HUES64 (cell line): ENCODE data around the gene GPS1.
A peak's percentile ranks its signal among the peaks of the same experiment; 100 is the strongest.

Experiments
- H3K27ac ChIP-seq: 2 replicates; pipeline ENCODE4 v1.7.0; 2013; ENCODE audit warnings: low read depth, low read length, inconsistent platforms
- H3K27me3 ChIP-seq: 2 replicates; pipeline ENCODE4 v1.6.1; 2013; ENCODE audit warnings: mild to moderate bottlenecking, low read length; ENCODE audit not compliant: insufficient read depth
- H3K36me3 ChIP-seq: 2 replicates; pipeline ENCODE4 v1.6.1; 2013; ENCODE audit warnings: mild to moderate bottlenecking, low read length; ENCODE audit not compliant: insufficient read depth
- H3K4me1 ChIP-seq: 2 replicates; pipeline ENCODE4 v1.6.1; 2013; ENCODE audit warnings: mild to moderate bottlenecking, low read length, moderate library complexity; ENCODE audit not compliant: insufficient read depth
- H3K4me3 ChIP-seq: 2 replicates; pipeline ENCODE4 v1.5.1; 2013; ENCODE audit warnings: mild to moderate bottlenecking, low read length, moderate library complexity
- H3K9ac ChIP-seq: 2 replicates; pipeline ENCODE4 v1.6.1; 2013; ENCODE audit warnings: mild to moderate bottlenecking, low read depth, low read length
- H3K9me3 ChIP-seq: 2 replicates; pipeline ENCODE4 v1.6.1; 2013; ENCODE audit warnings: low read depth, low read length; ENCODE audit not compliant: insufficient read depth
- WGBS: fragments of 150-250, 120-280 bp; methylation state at CpG from one replicate; pipeline ENCODE4 v1.1.7; 2013; ENCODE audit warnings: missing lambda C conversion rate; 5-methylcytosine and 5-hydroxymethylcytosine counted together

The GPS1 gene

GRCh38 chr17:82029391-82029790, 22.3 kb upstream of the GPS1 start:
- no peak overlapping the region for H3K27ac ChIP-seq
- H3K9ac ChIP-seq: no peak overlapping the region
- no peak overlapping the region for H3K4me3 ChIP-seq
- H3K27me3 ChIP-seq: 0 out of 2 replicates have a peak, but pooled peaks cover under 1% of the 10 kb centered on the region
- WGBS: 94% methylated on average over 16 of the region's 16 CpGs
- no peaks in the 10 kb centered on the region for H3K9me3 ChIP-seq
- H3K4me1 ChIP-seq: 0 out of 2 replicates have a peak, but pooled peaks cover 5% of the 10 kb centered on the region
- no peaks in the 10 kb centered on the region for H3K36me3 ChIP-seq

GRCh38 chr17:82029990-82030469, 21.7 kb upstream of the GPS1 start:
- no peak overlapping the region for H3K27ac ChIP-seq
- 70% methylated on average over 31 of the region's 31 CpGs for whole genome bisulfite sequencing
- 0 out of 2 replicates have a peak, but pooled peaks cover 5% of the 10 kb centered on the region for H3K4me1 ChIP-seq
- no peak overlapping the region for H3K9ac ChIP-seq
- no peaks in the 10 kb centered on the region for H3K9me3 ChIP-seq
- H3K27me3 ChIP-seq: no peaks in the 10 kb centered on the region
- H3K4me3 ChIP-seq: peak overlapping the region; percentile 8; the same call in 1 of the 2 replicates
- H3K36me3 ChIP-seq: no peaks in the 10 kb centered on the region

DNA sequence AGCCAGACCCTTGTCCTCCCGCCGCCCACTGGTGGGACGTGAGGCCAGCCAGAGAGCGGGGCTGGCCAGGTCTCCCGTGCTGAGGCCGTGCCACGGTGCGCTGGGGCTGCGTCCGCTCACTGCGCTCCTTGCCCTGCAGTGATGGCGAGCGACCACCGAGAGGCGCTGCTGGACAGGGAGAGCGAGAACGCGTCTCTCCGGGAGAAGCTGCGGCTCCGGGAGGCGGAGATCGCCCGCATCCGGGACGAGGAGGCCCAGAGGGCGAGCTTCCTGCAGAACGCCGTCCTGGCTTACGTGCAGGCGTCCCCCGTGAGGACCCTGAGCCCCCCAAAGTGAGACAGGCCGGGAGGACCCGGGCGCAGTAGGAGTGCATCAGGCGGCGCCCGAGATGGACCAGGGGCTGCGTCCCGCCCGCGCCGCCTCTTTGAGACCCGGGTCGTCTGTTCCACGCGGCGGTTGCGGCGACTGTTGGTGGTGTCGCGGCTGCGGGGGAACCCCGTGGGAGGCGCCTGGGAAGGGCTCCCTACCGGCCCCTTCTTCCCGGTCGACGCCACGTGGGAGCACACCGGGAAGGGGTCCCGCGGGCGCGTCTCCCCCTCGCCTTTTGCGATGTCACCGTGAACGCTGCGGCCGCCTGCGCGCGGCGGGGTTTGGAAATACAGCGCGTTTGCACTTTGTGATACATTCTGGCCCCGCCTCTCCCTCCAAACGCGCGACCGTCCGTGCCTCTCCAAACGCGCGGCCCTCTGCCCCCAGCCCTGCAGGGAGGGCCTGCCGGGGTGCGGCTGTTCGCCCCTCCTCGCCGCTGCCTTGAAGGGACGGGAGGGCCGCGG, 21.0 kb upstream of the GPS1 start:
- Histone ChIP-seq H3K9ac (peak overlapping the region; percentile 65), H3K27ac (no peak overlapping the region), H3K4me3 (peak overlapping the region; percentile 60), H3K36me3 (no peaks in the 10 kb centered on the region), H3K27me3 (no peaks in the 10 kb centered on the region), H3K4me1 (0 out of 2 replicates have a peak, but pooled peaks cover 5% of the 10 kb centered on the region), H3K9me3 (no peaks in the 10 kb centered on the region)
- 1% methylated on average over 94 of the region's 94 CpGs for WGBS

DNA sequence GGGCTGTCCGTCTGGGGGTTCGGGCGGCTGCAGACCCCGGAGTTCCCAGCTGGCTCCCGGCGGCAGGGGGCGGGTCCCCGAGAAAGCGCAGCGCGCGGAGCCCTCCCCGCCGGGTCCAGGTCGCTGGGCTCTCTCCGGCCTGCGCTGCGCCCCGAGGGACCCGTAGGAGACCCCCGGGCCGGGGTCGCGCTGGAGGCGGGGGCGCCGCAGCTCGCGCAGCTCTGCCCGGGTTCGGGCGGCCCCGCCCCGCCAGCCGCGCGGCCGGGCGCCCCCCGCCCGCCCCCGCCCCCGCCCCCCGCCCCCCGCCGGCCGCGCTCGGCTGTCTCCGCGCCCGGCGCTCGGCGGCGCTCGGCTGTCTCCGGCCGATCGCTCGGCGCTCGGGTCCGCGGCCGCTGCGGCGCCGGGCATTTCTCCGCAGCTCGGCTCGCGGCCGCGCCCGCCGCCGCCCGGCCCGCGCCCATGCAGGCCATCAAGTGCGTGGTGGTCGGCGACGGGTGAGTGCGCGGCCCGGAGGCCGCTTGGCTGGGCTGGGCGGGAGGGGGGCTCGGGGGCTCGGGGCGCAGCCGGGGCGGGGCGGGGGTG, 20.3 kb upstream of the GPS1 start, which contains the start of gene RAC3:
Gene RAC3, plus strand, starts transcription at position 376 of the 582 bp plus-strand sequence. Its CDS starts 84 bp downstream, at position 460.
- H3K9ac ChIP-seq: peak within 1 kb of the TSS; percentile 66
- under 1% methylated on average over 76 of the region's 96 CpGs for WGBS
- H3K4me1 ChIP-seq: 0 out of 2 replicates have a peak, but pooled peaks cover 5% of the 10 kb centered on the region
- no peaks in the 10 kb centered on the region for H3K27me3 ChIP-seq
- H3K36me3 ChIP-seq: no peaks in the 10 kb centered on the region
- no peak within 1 kb of the TSS for H3K27ac ChIP-seq
- H3K4me3 ChIP-seq: peak within 1 kb of the TSS; percentile 77
- H3K9me3 ChIP-seq: no peaks in the 10 kb centered on the region

- WGBS: 8% methylated on average over 55 of the region's 59 CpGs
- Histone ChIP-seq H3K36me3 (no peaks in the 10 kb centered on the region), H3K27me3 (no peaks in the 10 kb centered on the region), H3K4me1 (0 out of 2 replicates have a peak, but pooled peaks cover 5% of the 10 kb centered on the region), H3K9me3 (no peaks in the 10 kb centered on the region), H3K9ac (peak overlapping the region; percentile 66), H3K27ac (no peak overlapping the region), H3K4me3 (peak overlapping the region; percentile 77)
Measured at GRCh38 chr17:82031885-82032627, 19.6 kb upstream of the GPS1 start.

DNA sequence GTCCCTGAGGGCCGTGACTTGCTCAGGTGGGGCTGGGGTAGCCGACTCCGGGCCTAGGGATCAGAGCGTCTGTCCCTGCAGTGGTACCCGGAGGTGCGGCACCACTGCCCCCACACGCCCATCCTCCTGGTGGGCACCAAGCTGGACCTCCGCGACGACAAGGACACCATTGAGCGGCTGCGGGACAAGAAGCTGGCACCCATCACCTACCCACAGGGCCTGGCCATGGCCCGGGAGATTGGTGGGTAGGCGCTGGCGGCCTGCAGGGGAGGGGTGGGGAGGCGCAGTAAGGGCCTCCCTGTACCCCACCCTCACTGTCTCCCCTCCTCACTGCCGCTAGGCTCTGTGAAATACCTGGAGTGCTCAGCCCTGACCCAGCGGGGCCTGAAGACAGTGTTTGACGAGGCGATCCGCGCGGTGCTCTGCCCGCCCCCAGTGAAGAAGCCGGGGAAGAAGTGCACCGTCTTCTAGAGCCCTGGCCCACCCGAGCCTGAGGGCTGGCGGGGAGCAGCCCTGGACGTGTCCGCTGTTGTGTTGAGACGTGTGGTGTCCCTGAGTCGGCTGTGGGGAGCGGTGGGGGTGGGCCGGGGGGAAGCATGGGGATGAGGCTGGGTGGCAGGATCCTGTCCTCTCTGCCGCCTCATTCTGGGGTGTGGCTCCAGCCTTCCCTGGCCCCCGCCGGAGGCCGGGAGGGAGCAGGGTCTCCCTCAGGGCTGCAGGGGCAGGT, 18.2 kb upstream of the GPS1 start:
- no peak overlapping the region for H3K27ac ChIP-seq
- H3K4me1 ChIP-seq: peaks cover 9% of the 10 kb centered on the region; the same call in 1 of the 2 replicates
- no peaks in the 10 kb centered on the region for H3K36me3 ChIP-seq
- no peaks in the 10 kb centered on the region for H3K9me3 ChIP-seq
- no peaks in the 10 kb centered on the region for H3K27me3 ChIP-seq
- WGBS: 92% methylated on average over 38 of the region's 38 CpGs
- H3K9ac ChIP-seq: no peak overlapping the region
- H3K4me3 ChIP-seq: no peak overlapping the region

DNA sequence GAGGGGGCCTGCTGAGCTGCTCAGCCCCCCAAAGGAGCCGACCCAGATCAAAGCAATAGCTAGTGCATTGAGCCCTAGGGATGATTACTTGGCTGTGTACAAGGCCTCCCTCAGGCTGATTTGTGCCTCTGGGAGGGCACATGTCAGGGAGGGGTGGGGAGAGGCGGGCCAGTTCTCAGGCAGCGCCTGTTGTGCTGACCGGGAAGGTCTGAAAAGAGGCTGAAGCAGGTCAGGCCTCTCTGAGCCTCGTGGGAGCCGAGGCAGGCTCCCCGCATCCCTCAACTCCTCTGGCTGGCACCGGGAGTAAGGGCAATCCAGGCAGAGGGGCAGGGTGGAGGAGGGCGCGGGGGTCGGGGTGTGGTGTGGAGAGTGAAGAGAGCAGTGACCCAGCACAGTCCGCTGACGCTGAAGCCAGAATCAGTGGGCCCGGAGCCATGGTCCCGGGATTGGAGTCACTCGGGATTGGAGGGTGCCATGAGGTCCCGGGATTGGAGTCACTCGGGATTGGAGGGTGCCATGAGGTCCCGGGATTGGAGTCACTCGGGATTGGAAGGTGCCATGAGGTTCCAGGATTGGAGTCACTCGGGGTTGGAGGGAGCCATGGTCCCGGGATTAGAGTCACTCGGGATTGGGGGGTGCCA, 17.2 kb upstream of the GPS1 start:
- Histone ChIP-seq H3K36me3 (no peaks in the 10 kb centered on the region), H3K4me3 (no peak overlapping the region), H3K9ac (no peak overlapping the region), H3K27me3 (no peaks in the 10 kb centered on the region), H3K9me3 (no peaks in the 10 kb centered on the region), H3K4me1 (peaks cover 9% of the 10 kb centered on the region; the same call in 1 of the 2 replicates), H3K27ac (no peak overlapping the region)
- 78% methylated on average over 23 of the region's 23 CpGs for WGBS

DNA sequence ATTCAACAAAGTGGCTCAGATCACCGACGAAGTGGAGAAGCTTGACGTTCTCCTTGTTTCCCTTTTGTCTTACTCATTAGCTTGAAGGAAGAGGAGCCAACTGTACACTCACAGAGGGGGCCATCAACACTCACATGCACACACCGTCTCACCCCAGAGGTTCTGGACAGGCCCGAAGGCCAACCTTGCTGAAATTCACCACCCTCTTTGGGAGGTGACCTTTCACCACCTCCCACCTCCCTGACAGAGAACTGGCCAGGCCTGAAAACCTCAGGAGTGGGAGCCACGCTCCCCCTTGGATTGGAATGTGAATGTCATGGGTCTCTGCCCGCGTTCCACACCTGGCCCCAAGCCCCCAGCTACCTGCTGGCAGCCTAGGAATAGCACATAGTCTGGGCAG, 16.2 kb upstream of the GPS1 start:
- peaks cover 9% of the 10 kb centered on the region; the same call in 1 of the 2 replicates for H3K4me1 ChIP-seq
- no peaks in the 10 kb centered on the region for H3K9me3 ChIP-seq
- H3K36me3 ChIP-seq: no peaks in the 10 kb centered on the region
- H3K27me3 ChIP-seq: no peaks in the 10 kb centered on the region
- H3K4me3 ChIP-seq: no peak overlapping the region
- H3K27ac ChIP-seq: no peak overlapping the region
- WGBS: 92% methylated on average over 8 of the region's 8 CpGs
- no peak overlapping the region for H3K9ac ChIP-seq

- peak overlapping the region; percentile 74 for H3K4me3 ChIP-seq
Measured at GRCh38 chr17:82035956-82036633, 15.6 kb upstream of the GPS1 start.

More at GRCh38 chr17:82035956-82036633, 15.6 kb upstream of the GPS1 start:
- Histone ChIP-seq H3K9ac (no peak overlapping the region), H3K4me1 (peaks cover 9% of the 10 kb centered on the region; the same call in 1 of the 2 replicates), H3K36me3 (no peaks in the 10 kb centered on the region), H3K27me3 (no peaks in the 10 kb centered on the region), H3K9me3 (no peaks in the 10 kb centered on the region), H3K27ac (no peak overlapping the region)
- WGBS: 92% methylated on average over 20 of the region's 20 CpGs
